ENCODE results near the gene GMDS.

- no peak for TF ChIP-seq CTCF (IDR thresholded peaks at IDR 0.05)
- TF ChIP-seq POLR2A (IDR thresholded peaks at IDR 0.05): no peak
These were observed 208.7 kb downstream of the GMDS start for GRCh38 chr6:2036710-2037023.
